Ovary (tissue), 3 donors: ENCODE measurements around the gene TTC28.

Experiments
- EP300 ChIP-seq: sonication (generic); formaldehyde crosslinking; IDR thresholded peaks from one replicate; pipeline ENCODE4 v1.6.1; 2017; ENCODE audit warnings: antibody characterized with exemption
- POLR2A ChIP-seq: fragments of 450-650 bp; IDR thresholded peaks from one replicate; pipeline ENCODE4 v1.6.1; 2017; ENCODE audit warnings: antibody characterized with exemption, mild to moderate bottlenecking, moderate library complexity
- TF ChIP-seq, protein P1 (sequence below), 3 donors: fragments of 450-650 bp in 2 of 3; fragments of 200-600 bp in 1 of 3; IDR thresholded peaks; one replicate each; pipeline versions ENCODE4 v1.5.1 to v1.8.0; 2016 to 2022; ENCODE audit warnings: antibody characterized with exemption in 3 of 3, mild to moderate bottlenecking in 1 of 3
- donor health status: DM: no; HTN: no; CAD: no.

DNA sequence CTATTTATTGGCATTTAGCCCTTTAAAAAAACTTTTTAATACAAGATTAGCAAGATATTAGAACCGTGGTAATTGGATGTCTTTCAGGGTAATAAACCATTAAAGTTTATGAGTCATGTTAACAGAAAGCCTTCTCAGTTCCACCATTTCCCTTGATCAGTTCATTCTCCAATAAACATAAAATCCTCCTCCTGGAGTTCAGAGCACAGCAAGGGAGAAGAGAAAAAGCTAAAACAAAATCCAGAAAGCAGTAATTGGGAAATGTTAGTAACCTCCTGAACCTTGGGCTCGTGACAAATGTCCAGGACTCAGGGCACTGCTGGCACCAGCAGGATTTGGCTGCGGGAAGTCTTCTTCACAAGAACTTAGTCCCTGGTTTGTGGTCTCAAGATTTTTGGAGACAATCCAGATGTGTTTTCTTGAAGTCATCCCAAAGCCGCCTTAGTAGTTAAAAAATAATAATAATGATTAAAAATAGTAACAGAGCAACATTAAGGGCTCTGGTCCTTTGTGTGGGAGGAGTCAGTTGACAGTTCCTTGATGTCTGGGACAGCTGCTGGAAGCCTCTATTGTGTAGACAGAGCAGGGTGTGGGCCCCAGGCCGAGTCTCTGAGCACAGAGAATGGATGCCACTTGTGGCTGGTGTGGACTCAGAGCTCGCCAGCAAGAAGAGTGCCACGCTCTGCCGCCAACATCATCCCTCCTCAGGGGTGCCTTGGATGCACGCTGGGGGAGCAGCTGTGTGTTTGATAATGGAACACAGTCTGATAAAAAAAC is 717.2 kb downstream of the TTC28 start:
- TF ChIP-seq POLR2A (no peak), EP300 (no peak)
- TF ChIP-seq, protein P1, sequence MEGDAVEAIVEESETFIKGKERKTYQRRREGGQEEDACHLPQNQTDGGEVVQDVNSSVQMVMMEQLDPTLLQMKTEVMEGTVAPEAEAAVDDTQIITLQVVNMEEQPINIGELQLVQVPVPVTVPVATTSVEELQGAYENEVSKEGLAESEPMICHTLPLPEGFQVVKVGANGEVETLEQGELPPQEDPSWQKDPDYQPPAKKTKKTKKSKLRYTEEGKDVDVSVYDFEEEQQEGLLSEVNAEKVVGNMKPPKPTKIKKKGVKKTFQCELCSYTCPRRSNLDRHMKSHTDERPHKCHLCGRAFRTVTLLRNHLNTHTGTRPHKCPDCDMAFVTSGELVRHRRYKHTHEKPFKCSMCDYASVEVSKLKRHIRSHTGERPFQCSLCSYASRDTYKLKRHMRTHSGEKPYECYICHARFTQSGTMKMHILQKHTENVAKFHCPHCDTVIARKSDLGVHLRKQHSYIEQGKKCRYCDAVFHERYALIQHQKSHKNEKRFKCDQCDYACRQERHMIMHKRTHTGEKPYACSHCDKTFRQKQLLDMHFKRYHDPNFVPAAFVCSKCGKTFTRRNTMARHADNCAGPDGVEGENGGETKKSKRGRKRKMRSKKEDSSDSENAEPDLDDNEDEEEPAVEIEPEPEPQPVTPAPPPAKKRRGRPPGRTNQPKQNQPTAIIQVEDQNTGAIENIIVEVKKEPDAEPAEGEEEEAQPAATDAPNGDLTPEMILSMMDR (IDR thresholded peaks at IDR 0.05), result no peak
